Measurements from ENCODE around the gene DEDD. TPM values are rescaled to one million over a fixed set of nuclear protein-coding genes. Genes with fewer than 3 reads are reported as not detected.

DEDD gene
- total RNA-seq, 2 donors from 2014 or later = 34.2 to 41.5 TPM

- no peak for DNase-seq
- no peak for ATAC-seq
- intact Hi-C loops (cut with DNase I, micrococcal nuclease) = no loop called here
These were observed 48.5 kb downstream of the DEDD start for GRCh38 chr1:161083748-161084596.

- intact Hi-C loops (cut with DNase I, micrococcal nuclease) = no loop called here
- ATAC-seq (peak; percentile 85), DNase-seq (peak; percentile 67 to 91)
These were observed 49.3 kb downstream of the DEDD start for GRCh38 chr1:161082996-161083747.

- intact Hi-C loops (cut with DNase I, micrococcal nuclease) = no loop called here
- no peak for DNase-seq
- ATAC-seq = no peak
These were observed 50.0 kb downstream of the DEDD start for GRCh38 chr1:161082483-161082882.

- ATAC-seq (no peak), DNase-seq (no peak)
- intact Hi-C loops (cut with DNase I, micrococcal nuclease) = no loop called here
These were observed 50.9 kb downstream of the DEDD start for GRCh38 chr1:161081519-161081918.

GRCh38 chr1:161080441-161081405 lies 51.7 kb downstream of the DEDD start:
- ATAC-seq (no peak), DNase-seq (no peak)
- intact Hi-C loops (cut with DNase I, micrococcal nuclease) = no loop called here

GRCh38 chr1:161079436-161080110 lies 52.9 kb downstream of the DEDD start:
- ATAC-seq (no peak), DNase-seq (no peak)
- intact Hi-C loops (cut with DNase I, micrococcal nuclease) = no loop called here

- intact Hi-C loops (cut with DNase I, micrococcal nuclease) = no loop called here
- no peak for ATAC-seq
- no peak for DNase-seq
These were observed 55.0 kb downstream of the DEDD start for GRCh38 chr1:161077426-161077825.

GRCh38 chr1:161076410-161076809 lies 56.1 kb downstream of the DEDD start:
- intact Hi-C loops (cut with DNase I, micrococcal nuclease) = no loop called here
- DNase-seq (no peak), ATAC-seq (no peak)

- ATAC-seq (no peak), DNase-seq (no peak)
- intact Hi-C loops (cut with DNase I, micrococcal nuclease) = no loop called here
These were observed 57.6 kb downstream of the DEDD start for GRCh38 chr1:161074676-161075368.

- ATAC-seq (peak; percentile 95), DNase-seq (peak; percentile 70)
- intact Hi-C loops (cut with DNase I, micrococcal nuclease) = no loop called here
These were observed 58.9 kb downstream of the DEDD start for GRCh38 chr1:161073474-161074121.

GRCh38 chr1:161072751-161073449 lies 59.6 kb downstream of the DEDD start:
- DNase-seq (no peak), ATAC-seq (no peak)
- intact Hi-C loops (cut with DNase I, micrococcal nuclease) = no loop called here

- DNase-seq (peak; percentile 53 to 74), ATAC-seq (peak; percentile 40)
- intact Hi-C loops (cut with DNase I, micrococcal nuclease) = no loop called here
These were observed 60.5 kb downstream of the DEDD start for GRCh38 chr1:161071886-161072371.

Other genes starting within 250 kb of the DEDD start
- gene ITLN1, start 247.5 kb downstream of the DEDD start, total RNA-seq = 100 to 1,000 TPM; 268 to 512 TPM
- gene ITLN2, start 177.9 kb downstream of the DEDD start, total RNA-seq = not detected
- gene F11R, start 111.5 kb downstream of the DEDD start, total RNA-seq = 100 to 1,000 TPM; 145 to 202 TPM
- gene TSTD1, start 93.7 kb downstream of the DEDD start, total RNA-seq = 100 to 1,000 TPM in 1 of 2 donors, 10 to 100 TPM in 1; 92.1 to 120 TPM
- gene USF1, start 86.7 kb downstream of the DEDD start, total RNA-seq = 10 to 100 TPM; 67.4 to 72.4 TPM
- 1 to 10 TPM; 2.7 to 8.7 TPM for gene ARHGAP30, start 62.8 kb downstream of the DEDD start, total RNA-seq
- 1 to 10 TPM; 3.0 to 6.1 TPM for gene NECTIN4, start 43.1 kb downstream of the DEDD start, total RNA-seq
- gene KLHDC9, start 34.3 kb downstream of the DEDD start, total RNA-seq = 10 to 100 TPM; 10.1 to 11.1 TPM
- gene PFDN2, start 14.6 kb downstream of the DEDD start, total RNA-seq = 10 to 100 TPM; 30.3 to 38.2 TPM
- 10 to 100 TPM; 74.4 to 76.6 TPM for gene NIT1, start 14.6 kb downstream of the DEDD start, total RNA-seq
- gene UFC1, start 21.3 kb upstream of the DEDD start, total RNA-seq = 100 to 1,000 TPM; 106 to 107 TPM
- 10 to 100 TPM; 19.7 to 24.0 TPM for gene USP21, start 26.8 kb upstream of the DEDD start, total RNA-seq
- gene PPOX, start 33.8 kb upstream of the DEDD start, total RNA-seq = 10 to 100 TPM; 11.7 to 12.4 TPM
- 10 to 100 TPM; 29.7 TPM for gene B4GALT3, start 44.8 kb upstream of the DEDD start, total RNA-seq
- 1 to 10 TPM; 1.0 to 3.3 TPM for gene ADAMTS4, start 66.4 kb upstream of the DEDD start, total RNA-seq
- 100 to 1,000 TPM; 154 to 188 TPM for gene NDUFS2, start 69.7 kb upstream of the DEDD start, total RNA-seq
- 10 to 100 TPM in 1 of 2 donors, 1 to 10 TPM in 1; 5.6 to 23.3 TPM for gene FCER1G, start 82.6 kb upstream of the DEDD start, total RNA-seq
- not detected for gene APOA2, start 91.0 kb upstream of the DEDD start, total RNA-seq
- gene TOMM40L, start 93.4 kb upstream of the DEDD start, total RNA-seq = 10 to 100 TPM; 19.6 to 24.6 TPM
- under 1 TPM in 1 of 2 donors, not detected in 1; 0.53 TPM for gene NR1I3, start 105.5 kb upstream of the DEDD start, total RNA-seq
- gene PCP4L1, start 126.1 kb upstream of the DEDD start, total RNA-seq = 1 to 10 TPM in 1 of 2 donors, not detected in 1; 2.6 TPM
- 1 to 10 TPM; 1.3 to 5.0 TPM for gene MPZ, start 177.3 kb upstream of the DEDD start, total RNA-seq
- 100 to 1,000 TPM; 264 to 266 TPM for gene SDHC, start 181.7 kb upstream of the DEDD start, total RNA-seq
- gene CFAP126, start 235.2 kb upstream of the DEDD start, total RNA-seq = not detected